NOMO-1 treated with dmso at 0.1 percent for 144 hours (cell line): ENCODE measurements around the gene DPY19L3.
"Not testable (repeated sequence)": the region's sequence is repeated elsewhere in the genome, so short reads cannot be mapped to it uniquely, and the experiment has no call there.

Experiments
- DNase-seq: peaks from one replicate; lab custom pipeline; 2025; ENCODE audit not compliant: unreplicated experiment; lab: John Stamatoyannopoulos, UW

Gene DPY19L3

DNA sequence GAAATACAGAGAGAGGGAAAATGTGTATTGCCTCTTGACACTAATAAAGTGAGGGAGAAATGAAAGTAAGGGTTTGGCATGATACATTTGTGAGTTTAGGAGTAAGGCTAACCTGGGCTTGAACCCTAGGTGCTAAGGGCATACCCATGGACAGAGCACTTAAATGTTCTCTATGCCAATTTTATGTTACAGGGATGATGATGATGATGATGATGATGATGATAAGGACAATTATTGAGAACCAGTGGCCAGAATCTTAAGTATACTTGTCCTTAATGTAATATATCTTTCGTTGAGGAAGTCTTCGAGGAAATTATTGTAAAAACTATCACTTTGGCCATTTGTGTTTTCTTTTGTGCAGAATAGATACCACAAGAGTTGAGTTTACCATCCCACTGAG is 33.2 kb downstream of the DPY19L3 start:
- DNase-seq: no peak

DNA sequence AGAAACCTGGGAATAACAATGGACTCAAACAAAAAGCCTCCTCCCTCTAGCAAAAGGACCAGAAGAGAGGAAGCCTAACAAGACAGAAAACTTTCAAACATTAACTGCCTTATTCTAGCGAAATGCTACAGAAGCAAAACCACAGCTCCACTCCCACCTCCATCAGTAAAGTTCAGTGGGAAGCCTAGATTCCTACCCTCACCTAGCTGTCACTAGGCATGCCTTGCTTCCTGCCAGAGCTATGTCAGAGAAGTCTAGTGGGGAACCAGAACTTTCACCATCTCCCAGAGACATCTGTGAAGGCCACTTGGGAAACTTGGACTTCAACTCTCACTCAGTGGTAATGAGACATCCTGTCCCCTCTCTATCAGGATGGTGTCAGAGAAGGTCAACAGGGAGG is 37.1 kb downstream of the DPY19L3 start:
- no peak for DNase-seq

DNA sequence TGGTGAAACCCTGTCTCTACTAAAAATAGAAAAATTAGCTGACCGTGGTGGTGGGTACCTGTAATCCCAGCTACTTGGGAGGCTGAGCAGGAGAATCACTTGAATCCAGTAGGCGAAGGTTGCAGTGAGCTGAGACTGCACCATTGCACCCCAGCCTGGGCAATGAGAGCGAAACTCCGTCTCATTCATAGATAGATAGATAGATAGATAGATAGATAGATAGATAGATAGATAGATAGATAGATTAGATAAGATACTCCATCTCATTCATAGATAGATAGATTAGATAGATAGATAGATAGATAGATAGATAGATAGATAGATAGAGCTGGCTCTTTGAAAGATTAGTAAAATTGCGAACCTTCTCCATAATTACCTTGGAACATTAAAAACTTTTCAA is 42.0 kb downstream of the DPY19L3 start:
- DNase-seq: not testable (repeated sequence)

DNA sequence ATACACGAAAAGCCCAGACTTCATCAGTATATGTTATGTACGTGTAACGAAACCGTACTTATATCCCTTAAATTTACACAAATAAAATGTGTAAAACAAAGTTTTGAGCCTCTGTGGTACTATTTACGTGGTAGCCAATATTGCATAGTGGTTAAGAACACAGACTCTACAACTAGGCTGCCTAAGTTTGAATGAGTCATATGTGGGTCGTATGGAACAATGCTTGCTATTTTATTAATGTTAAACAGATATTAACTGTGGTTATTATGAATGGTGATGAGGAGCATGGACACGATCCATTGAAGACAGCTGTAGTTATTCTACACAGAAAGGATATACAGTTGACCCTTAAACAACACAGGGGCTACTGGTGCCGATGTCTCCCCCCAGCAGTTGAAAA is 42.5 kb downstream of the DPY19L3 start:
- DNase-seq: no peak

DNA sequence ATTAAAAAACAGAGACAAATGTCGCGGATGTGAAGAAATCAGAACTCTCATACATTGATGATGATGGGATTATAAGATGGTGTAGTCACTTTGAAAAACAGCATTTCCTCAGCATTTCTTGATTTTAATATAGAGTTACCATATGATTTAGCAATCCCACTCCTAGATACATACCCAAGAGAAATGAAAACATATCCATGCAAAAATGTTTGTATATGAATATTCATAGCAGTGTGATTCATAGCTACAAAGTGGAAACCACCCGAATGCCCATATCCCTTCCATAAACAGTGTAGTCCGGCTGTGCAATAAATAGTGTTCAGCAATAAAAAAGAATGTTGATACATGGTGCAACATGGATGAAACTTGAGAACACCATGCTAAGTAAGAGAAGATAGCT is 44.6 kb downstream of the DPY19L3 start:
- no peak for DNase-seq

DNA sequence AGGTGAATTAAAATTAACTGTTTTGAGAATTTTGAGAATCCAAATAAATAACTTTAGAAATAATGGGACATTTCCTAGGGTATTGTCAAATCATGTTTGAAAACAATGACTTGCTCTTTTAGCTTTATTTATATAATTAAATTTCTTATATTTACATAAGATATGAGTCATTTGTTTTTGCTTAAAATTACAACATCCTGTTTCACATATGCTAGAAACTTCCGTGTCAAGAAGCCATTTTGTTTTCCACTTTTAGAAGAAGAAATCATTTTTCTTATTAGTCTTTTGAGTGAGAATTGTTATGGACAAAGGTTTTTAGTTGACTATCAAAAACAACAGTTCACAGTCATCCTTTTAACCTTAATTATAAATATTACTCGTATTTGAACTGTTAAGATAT is 48.2 kb downstream of the DPY19L3 start:
- DNase-seq: no peak

DNA sequence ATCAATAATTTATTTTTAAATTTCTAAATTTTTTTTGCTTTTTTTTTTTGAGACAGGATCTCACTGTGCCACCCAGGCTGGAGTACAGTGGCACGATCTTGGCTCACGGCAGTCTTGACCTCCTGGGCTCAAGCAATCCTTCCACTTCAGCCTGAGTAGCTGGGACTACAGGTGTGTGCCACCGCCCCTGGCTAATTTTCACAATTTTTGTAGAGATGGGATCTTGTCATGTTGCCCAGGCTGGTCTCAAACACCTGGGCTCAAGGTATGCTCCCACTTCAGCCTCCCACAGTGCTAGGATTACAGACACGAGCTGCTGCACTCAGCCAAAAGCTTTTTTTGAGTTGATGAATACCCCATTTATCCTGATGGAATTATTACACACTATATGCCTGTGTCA is 50.8 kb downstream of the DPY19L3 start:
- no peak for DNase-seq

DNA sequence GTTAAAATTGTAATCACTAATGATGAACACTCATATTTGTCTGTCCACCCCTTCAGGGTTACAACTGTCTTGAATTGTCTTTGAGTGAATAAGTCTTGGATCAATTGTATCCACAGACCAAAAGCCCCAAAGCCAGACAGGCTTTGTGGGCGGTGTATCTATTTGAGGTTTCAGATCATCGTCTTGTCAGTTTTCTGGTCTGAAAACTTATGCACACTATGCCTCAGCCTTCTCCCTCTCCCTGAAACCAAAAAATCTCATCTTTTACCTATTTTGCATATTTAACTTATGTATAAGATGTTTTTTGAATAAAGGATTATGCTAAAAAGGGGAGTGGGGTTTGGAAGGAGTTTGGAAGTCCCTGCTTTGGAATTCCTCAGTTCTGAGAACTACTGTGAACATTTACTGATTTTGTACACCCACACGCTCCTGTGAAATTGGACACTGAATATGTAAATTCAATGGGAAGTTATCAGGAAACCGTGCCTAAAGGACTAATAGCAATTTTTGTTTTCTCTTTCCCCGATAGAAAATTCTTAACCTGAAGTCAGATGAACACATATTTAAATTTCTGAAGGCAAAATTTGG is 52.1 kb downstream of the DPY19L3 start:
- no peak for DNase-seq

DNA sequence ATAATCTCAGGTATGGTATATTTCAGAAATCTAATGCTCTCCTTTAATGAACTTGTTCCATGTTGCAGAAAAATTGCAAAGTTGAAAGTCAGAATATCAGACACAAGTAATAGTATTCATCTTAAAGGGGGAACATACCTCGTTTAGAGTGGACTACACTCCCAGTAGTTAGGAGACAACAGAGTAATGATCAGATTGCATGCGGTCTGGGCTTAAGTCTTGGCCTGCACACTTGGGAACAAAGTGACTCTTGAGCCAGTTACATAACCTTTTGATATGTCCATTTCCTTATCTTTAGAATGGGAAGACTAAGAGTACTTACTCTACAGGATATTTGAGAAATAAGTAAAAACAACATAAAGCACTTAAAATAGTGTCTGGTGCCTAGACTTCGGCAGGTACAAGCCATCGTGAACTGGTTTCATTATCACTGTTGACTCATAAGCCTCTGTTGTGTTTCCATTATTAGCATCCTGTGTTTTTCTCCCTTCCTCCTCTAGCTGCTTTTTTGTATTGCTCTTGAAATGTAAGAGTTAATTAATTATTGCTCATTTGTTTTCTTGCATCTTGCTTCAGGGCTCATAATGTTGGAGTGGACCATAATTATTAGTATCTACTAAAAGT is 53.0 kb downstream of the DPY19L3 start:
- no peak for DNase-seq

DNA sequence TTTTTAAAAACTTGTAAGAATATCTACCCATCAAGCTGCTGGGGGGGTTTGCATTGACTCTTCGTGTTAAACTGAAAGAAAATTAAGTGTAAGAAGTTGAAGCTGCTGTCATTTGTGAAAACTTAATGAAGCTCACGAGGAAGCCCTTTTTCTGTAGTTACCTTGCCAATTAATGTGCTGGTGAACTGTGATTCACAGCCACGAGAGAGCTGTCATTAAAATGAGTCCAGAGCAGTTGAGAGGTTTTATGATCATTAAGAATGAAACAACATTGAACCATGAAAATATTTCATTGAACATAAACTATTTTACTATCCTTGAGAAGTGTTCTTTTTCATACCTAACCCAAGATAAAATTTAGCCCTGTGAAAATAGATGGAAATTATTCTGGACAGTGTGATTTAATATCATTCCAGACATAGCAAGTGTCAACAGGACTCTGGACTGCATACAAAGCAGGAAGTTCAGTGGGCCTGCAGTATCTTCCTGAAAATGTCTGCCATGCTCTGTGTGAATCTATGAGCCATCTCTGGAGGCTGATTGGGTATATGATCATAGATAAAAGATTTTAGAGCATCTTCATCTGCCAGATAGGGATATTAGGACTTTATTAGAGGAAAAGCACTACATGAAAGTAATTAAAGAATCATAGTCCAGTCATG is 53.8 kb downstream of the DPY19L3 start:
- DNase-seq: no peak

DNA sequence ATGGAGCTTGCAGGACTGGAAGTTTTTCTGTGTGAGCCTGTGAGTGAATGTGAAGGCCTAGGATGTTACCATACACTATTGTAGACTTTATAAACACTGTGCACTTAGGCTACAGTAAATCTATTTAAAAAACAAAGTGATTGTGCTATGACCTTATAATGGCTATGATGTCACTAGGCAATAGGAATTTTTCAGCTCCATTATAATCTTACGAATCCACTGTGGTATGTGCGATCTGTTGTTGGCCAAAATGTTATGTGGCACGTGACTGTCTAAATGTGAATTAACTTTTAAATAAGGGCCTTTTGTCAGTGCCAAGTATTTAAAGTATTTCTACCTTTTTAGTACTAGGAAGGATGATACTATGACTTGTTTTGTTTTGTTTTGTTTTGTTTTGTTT is 54.9 kb downstream of the DPY19L3 start:
- no peak for DNase-seq

DNA sequence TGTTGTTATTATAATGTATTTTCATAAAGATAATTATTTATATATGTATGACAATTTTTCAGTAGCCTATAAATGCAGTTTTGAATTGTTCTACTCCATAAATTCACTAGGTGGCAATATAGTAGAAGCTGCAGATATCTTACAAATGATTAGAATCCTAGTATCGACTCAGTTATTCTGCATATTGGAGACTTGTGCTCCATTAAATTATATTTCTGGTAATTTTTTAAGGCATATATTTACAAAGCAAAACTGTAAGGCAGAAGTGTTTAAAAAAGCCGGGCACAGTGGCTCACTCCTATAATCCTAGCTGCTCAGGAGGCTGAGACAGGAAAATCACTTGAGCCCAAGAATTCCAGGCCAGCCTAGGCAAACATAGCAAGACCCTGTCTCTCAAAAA is 58.7 kb downstream of the DPY19L3 start:
- no peak for DNase-seq

DNA sequence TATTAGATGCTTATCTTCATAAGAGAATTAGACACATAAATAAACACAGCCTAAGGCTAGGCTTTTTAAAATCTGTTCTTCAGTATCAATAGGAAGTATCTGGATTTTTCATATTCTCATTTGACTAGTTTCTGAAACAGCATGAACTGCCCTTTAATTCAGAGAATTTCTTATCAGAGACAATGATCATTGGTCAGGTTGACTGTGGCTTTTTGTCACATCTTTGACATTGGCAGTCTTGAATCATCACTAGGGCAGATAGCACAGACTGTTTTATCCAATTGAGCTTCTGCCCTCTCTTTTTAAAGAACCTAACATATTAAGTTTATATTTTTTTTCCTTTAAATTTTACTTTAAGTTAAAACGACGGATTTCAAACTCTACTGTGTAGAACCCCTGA is 59.6 kb downstream of the DPY19L3 start:
- no peak for DNase-seq

DNA sequence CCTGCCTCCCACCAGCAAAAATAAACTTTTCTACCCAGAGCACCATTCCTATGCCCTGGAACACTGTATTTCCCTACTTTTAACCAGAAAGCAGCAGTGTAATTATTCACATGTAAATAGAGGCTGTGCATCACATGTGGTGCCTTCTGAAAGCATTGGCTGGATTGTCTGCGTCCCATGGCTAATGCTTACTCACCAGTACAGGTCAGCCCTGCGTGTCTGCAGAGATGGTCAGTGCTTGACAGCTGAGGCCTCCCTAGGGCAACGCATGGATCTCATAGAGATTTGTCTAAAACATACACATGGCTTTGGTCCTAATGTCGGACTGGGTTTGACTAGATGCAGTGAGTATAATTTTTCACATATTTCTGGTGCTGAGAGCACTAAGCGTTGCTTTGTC is 64.2 kb downstream of the DPY19L3 start:
- DNase-seq: no peak

DNA sequence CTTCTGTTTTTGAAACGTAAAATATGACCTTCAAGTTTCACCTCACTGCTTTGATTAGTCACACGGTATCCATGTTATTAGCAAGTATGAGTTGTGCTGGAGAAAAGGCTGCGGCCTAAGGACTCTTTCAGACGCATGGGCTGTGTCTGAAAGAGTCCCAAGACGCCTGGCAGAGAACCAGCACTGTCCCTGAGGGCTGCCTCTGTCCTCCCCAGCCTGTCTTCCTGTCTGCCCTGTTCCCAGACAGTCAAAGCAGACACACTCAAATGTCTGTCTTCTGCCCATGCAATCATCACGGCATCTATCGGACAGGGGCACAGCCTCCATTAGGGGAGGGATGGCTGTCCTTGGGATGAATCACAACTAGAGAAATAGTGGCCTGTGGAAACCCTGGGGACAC is 65.5 kb downstream of the DPY19L3 start:
- no peak for DNase-seq

DNA sequence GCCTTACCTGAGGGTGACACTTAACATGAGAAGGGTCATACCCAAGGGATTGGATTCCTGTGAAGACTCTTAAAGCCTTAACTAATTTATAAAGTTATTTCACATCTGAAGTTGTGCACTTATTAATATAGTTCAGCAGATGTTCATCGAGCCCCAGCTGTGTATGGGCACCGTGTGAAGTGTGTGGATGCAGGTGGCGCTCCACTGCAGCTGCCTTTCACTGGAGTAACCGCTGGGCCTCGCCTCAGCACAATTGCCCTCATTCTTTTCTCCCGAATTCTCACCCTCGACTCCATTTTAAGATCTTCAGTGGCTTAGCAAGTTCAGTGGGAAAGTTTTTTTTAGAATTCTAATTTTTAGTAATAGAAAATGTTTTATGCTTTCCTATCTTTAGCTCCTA is 66.2 kb downstream of the DPY19L3 start:
- DNase-seq: no peak

DNA sequence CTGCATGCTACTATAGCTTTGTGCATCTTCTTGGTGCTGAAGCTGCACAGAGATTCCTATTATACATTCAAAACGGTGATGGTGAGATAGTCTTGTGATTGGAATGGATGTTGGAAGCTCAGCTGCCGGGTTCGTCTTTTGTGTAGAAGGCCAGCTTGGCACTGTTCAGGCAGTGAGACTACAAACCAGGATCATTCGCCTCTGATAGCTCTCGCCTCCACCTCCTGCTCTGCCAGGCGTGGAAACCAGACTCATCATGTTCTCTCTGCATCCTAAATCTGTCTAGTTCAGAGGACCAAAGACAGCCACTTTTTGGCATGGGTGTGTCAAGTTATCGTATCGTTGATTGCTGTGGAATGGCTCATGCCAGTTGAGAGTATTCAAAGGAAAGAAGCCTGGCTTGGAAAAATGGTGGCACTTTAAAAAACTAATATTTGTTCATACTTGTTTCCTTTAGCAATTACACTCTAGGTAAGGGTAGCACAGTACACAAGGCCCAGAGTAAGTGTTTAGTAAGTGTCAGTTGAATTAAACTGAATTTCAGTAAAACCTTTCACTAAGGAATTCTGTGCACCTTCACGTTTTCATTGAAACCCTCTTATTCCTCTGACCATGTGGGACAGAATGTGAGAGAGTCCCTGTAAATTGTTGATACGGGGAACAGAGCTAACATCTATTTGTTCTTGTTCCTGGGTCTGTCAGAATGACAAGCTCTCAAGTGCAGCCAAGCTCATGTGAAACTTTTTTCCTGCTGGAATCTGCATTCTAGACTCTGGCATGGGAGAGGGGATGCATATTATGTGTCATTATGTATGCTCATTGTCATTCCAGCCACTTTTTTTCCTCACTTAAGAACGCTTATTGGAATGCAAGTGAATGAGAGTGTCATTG is 69.8 kb downstream of the DPY19L3 start:
- no peak for DNase-seq

DNA sequence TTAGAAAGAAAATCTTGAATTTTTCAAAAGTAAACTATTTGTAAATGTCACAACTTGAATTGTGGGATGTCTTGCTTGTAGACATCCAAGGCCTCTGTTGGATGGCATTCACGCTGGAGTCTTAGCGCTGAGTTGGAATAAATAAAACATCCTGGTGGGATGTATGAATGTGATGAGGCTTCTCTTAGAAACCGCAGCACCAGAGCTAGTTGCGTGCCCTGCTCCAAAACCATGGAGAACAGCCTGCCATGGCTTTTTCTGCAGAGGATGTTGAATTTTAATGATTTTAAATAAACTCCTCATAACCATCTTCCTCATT is 70.4 kb downstream of the DPY19L3 start:
- no peak for DNase-seq

DNA sequence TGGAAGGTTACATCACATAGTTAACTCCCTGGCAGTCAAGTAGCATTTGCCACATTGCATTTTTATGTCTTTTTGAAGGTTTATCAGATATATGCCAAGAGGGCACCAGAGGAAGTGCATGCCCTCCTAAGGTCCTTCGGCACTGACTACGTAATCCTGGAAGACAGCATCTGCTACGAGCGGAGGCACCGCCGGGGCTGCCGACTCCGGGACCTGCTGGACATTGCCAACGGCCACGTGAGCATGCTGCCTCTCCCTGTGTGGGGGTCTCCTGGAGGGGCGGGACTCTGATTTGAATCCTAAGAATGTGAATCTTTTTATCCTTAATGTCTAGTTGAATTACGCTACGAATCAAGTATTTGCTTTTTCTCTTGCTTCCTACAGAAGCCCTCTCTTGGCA is 74.8 kb downstream of the DPY19L3 start:
- DNase-seq: no peak

DNA sequence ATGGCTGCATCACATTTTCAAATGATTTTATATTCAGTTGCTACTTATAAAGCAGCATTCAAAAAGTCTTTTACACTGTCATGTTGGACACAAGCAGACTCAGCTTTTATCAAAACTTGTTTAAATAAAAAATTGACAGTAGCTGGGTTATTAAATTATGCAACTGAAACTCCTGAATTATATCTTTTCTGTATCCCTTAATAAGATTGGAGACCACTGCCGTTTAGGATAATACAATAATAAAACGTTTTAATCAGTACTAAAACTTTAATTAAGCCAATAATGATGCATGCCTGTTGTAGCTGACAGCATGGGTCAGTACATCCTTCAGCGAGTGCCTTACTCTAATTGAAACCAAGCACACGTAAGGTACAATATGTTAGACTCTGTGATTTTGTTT is 78.0 kb downstream of the DPY19L3 start:
- no peak for DNase-seq

DNA sequence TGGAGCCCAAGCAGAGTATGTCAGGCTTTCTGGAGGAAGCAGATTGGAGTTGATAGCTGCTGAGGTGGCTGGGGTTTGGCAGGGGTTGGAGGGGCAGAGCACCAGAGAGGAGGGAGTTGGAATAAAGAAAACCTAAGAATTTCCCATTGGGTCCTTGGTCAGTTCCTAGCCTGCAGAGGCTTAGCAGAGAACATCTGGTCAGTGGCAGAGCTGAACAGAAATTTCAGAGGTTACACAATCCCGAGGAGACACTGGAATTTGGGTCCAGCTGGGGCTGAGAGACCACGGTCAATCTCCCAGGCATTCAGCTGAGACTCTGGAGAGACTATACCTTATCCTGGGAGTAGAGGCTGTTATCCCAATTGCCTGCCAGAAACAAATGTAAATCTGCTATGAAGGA is 84.4 kb downstream of the DPY19L3 start:
- no peak for DNase-seq

DNA sequence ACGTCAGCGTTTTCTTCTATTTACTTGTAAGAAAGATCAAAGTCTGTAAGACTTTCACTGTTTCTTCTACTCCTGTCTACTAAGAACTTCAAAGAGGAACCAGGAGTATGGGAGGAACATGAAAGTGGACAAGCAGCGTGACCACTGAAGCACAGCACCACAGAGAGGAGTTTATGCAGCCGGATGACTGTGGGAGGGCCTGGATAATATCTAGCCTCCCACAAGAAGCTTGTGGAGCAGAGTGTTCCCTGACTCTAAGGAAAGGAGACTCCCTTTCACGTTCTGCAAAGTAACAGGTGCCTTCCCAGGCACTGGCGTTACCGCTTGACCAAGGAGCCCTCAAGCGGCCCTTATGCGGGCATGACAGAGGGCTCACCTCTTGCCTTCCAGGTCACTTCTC is 91.8 kb downstream of the DPY19L3 start:
- no peak for DNase-seq
